ENCODE data around the gene UGGT2. TPM values are rescaled to one million over a fixed set of nuclear protein-coding genes. Genes with fewer than 3 reads are reported as not detected.
"Not testable (repeated sequence)": the region's sequence is repeated elsewhere in the genome, so short reads cannot be mapped to it uniquely, and the experiment has no call there.

The UGGT2 gene
- total RNA-seq, 1 donor from 2014 or later = 17.4 TPM

DNA sequence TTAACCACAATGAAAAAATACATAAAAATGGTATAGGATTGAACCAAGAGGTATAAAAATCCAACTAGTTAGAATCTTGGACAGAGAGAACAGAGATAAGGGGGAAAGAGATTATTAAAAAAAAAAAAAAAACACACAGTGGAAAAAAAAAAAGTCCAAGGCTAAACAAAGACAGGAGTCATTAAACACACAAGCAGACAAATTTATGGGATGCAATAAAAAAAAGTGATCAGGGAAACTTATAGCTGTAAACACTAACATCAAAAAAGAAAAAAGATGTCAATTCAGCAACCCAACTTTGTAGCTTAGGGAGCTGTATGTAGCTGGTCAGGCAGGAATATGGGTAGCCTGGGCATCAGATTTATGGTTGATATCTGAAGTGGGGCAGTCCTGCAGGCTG, 247.3 kb downstream of the UGGT2 start:
- no peak overlapping the region for H3K4me3 ChIP-seq (ENCODE audit: low read depth, low read length)
- no peak for TF ChIP-seq CTCF (conservative IDR thresholded peaks at IDR 0.05; ENCODE audit: low read depth, low read length)
- no peak for DNase-seq (ENCODE audit: low read depth)

GRCh38 chr13:95801825-95802224, 251.4 kb downstream of the UGGT2 start:
- TF ChIP-seq CTCF (conservative IDR thresholded peaks at IDR 0.05; ENCODE audit: low read depth, low read length) = no peak
- no peak overlapping the region for H3K4me3 ChIP-seq (ENCODE audit: low read depth, low read length)
- no peak for DNase-seq (ENCODE audit: low read depth)

DNA sequence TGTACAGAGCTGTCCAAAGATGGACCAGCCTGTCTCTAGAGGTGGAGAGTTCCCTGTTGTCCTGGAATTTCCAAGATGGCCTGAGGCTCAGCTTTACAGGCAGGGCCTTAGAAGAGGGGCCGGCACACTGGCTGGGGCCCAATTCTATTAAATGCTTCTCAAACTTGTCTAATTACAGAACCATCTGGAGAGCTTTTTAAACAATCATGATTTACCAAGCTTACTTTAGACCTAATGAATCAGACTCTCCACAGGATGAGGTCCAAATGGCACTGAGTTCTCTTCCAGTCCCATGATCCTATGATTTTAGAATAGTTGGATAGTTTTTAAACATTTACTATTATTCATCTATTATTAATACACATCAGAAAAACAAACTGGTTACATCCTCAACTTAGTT, 252.8 kb downstream of the UGGT2 start:
- no peak overlapping the region for H3K4me3 ChIP-seq (ENCODE audit: low read depth, low read length)
- no peak for DNase-seq (ENCODE audit: low read depth)
- TF ChIP-seq CTCF (conservative IDR thresholded peaks at IDR 0.05; ENCODE audit: low read depth, low read length) = no peak

- H3K4me3 ChIP-seq (ENCODE audit: low read depth, low read length) = no peak overlapping the region
- no peak for DNase-seq (ENCODE audit: low read depth)
- TF ChIP-seq CTCF (conservative IDR thresholded peaks at IDR 0.05; ENCODE audit: low read depth, low read length) = no peak
These were observed 256.2 kb downstream of the UGGT2 start for GRCh38 chr13:95797016-95797415.

DNA sequence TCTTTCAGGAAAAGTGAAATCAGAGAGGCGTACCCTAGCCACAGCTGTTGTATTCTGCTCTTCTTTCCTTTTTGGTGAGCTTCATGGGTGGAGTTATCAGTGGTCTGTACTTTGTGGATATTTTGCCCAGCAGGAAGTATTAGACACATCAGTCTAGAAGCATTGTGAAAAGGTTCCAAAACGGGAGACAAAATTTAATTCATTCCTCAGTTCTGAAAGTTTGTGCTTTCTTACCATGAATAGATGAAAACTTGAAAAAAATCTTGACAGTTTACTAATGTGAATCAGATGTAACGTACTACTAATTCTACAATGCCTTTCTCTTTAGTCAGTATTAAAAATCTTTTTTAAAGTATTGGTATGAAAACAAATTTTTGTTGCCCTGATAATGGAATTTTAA, 259.4 kb downstream of the UGGT2 start:
- DNase-seq (ENCODE audit: low read depth) = no peak
- no peak overlapping the region for H3K4me3 ChIP-seq (ENCODE audit: low read depth, low read length)
- TF ChIP-seq CTCF (conservative IDR thresholded peaks at IDR 0.05; ENCODE audit: low read depth, low read length) = no peak

- H3K4me3 ChIP-seq (ENCODE audit: low read depth, low read length) = no peak overlapping the region
- no peak for TF ChIP-seq CTCF (conservative IDR thresholded peaks at IDR 0.05; ENCODE audit: low read depth, low read length)
- no peak for DNase-seq (ENCODE audit: low read depth)
These were observed 260.1 kb downstream of the UGGT2 start for GRCh38 chr13:95793018-95793555.

- no peak for DNase-seq (ENCODE audit: low read depth)
- H3K4me3 ChIP-seq (ENCODE audit: low read depth, low read length) = no peak overlapping the region
- TF ChIP-seq CTCF (conservative IDR thresholded peaks at IDR 0.05; ENCODE audit: low read depth, low read length) = no peak
These were observed 262.0 kb downstream of the UGGT2 start for GRCh38 chr13:95791084-95791722.

DNA sequence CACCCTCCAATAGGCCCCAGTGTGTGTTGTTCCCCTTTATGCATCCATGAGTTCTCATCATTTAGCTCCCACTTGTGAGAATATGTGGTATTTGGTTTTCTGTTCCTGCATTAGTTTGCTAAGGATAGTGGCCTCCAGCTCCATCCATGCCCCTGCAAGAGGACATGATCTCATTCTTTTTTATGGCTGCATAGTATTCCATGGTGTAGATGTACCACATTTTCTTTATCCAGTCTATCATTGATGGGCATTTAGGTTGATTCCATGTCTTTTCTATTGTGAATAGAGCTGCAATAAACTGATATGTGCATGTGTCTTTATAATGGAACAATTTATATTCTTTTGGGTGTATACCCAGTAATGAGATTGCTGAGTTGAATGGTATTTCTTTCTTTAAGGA, 263.9 kb downstream of the UGGT2 start:
- not testable (repeated sequence) for DNase-seq (ENCODE audit: low read depth); H3K4me3 ChIP-seq (ENCODE audit: low read depth, low read length)
